GM12878 (cell line): Measurements from ENCODE around the gene CHCHD1. TPM values are rescaled to one million over a fixed set of nuclear protein-coding genes. Genes with fewer than 3 reads are reported as not detected.

Experiments
- ATAC-seq: fragments of 200-7000 bp; cut with Tn5 transposase; 3 replicates; pipeline ENCODE4 v1.9.1; 2020; ENCODE audit warnings: mild to moderate bottlenecking, moderate library complexity
- BruUV-seq: library from RNA; stranded (reverse); fragments of 400-500 nt; replicated peaks from 2 replicates; lab custom pipeline; 2021; lab: Mats Ljungman, UMichigan
- CTCF ChIA-PET: fragments of 300-600 bp; sonication (Branson Sonifier 250); formaldehyde crosslinking; extraction: SDS; loops from one replicate; lab custom pipeline; 2021; ENCODE audit warnings: inconsistent platforms; lab: Yijun Ruan, JAX
- POLR2A ChIA-PET: fragments of 350-600 bp; formaldehyde crosslinking; extraction: SDS; loops from one replicate; lab custom pipeline; 2021; ENCODE audit warnings: inconsistent platforms; lab: Charles Lee
- RAD21 ChIA-PET: fragments of 300-600 bp; sonication (Branson Sonifier 250); formaldehyde crosslinking; loops from one replicate; lab custom pipeline; 2023; ENCODE audit warnings: antibody characterized with exemption; ENCODE audit not compliant: unreplicated experiment; lab: Charles Lee
- SMC1A ChIA-PET: fragments of 300-600 bp; sonication (Branson Sonifier 250); formaldehyde crosslinking; loops from one replicate; lab custom pipeline; 2023; ENCODE audit not compliant: unreplicated experiment, uncharacterized antibody; lab: Charles Lee
- DNase-seq: peaks from one replicate; pipeline ENCODE4 v3.0.0-alpha.2; 2011; ENCODE audit warnings: low read depth, low spot score
- FAIRE-seq: peaks from 3 replicates; lab custom pipeline; 2011; peaks lifted over from hg19 to GRCh38; lab: Jason Lieb, UNC
- H2AFZ ChIP-seq: 2 replicates; pipeline ENCODE4 v1.6.0; 2011; ENCODE audit warnings: low read depth, low read length, control low read depth; ENCODE audit not compliant: control insufficient read depth
- H3K27ac ChIP-seq: 2 replicates; pipeline ENCODE4 v1.5.1; 2011; ENCODE audit warnings: control low read depth; ENCODE audit not compliant: control insufficient read depth, insufficient read depth
- H3K27me3 ChIP-seq, 2 experiments: replicated peaks in 1 of 2; 2 replicates each; pipeline versions ENCODE4 v1.6.0 to v1.6.1; 2011; ENCODE audit warnings: low read length in 1 of 2; ENCODE audit not compliant: control insufficient read depth in 2 of 2, insufficient read depth in 2 of 2
- H3K36me3 ChIP-seq, 2 experiments: 2 replicates each; pipeline ENCODE4 v1.5.1; 2011; ENCODE audit warnings: low read length in 1 of 2; ENCODE audit not compliant: control insufficient read depth in 2 of 2, insufficient read depth in 2 of 2
- H3K4me1 ChIP-seq: 2 replicates; pipeline ENCODE4 v1.6.1; 2011; ENCODE audit warnings: mild to moderate bottlenecking, low read length, moderate library complexity, mixed read lengths; ENCODE audit not compliant: control insufficient read depth, insufficient read depth
- H3K4me2 ChIP-seq: 2 replicates; pipeline ENCODE4 v1.6.0; 2011; ENCODE audit warnings: control low read depth; ENCODE audit not compliant: control insufficient read depth, insufficient read depth
- H3K4me3 ChIP-seq: fragments of 200-600 bp; sonication (generic); 2 replicates; pipeline ENCODE4 v1.5.1; 2016
- H3K79me2 ChIP-seq: 2 replicates; pipeline ENCODE4 v1.6.0; 2011; ENCODE audit warnings: low read length; ENCODE audit not compliant: control insufficient read depth, insufficient read depth
- H3K9ac ChIP-seq: 2 replicates; pipeline ENCODE4 v1.8.0; 2011; ENCODE audit warnings: low read length, control low read depth, mixed read lengths; ENCODE audit not compliant: control insufficient read depth, insufficient read depth
- H3K9me3 ChIP-seq: replicated peaks from 3 replicates; pipeline ENCODE4 v1.5.1; 2011; ENCODE audit warnings: mild to moderate bottlenecking, low read length; ENCODE audit not compliant: control insufficient read depth, insufficient read depth
- H4K20me1 ChIP-seq: 2 replicates; pipeline ENCODE4 v1.6.0; 2011; ENCODE audit not compliant: control insufficient read depth, insufficient read depth
- GABPA ChIP-seq: IDR thresholded peaks from 2 replicates; pipeline ENCODE4 v1.6.1; 2014; ENCODE audit warnings: antibody characterized with exemption, low read depth, mild to moderate bottlenecking, inconsistent platforms
- POLR2A ChIP-seq: IDR thresholded peaks from 2 replicates; pipeline ENCODE4 v1.6.1; 2011; ENCODE audit warnings: low read depth, mild to moderate bottlenecking, low read length
- RFX5 ChIP-seq: IDR thresholded peaks from 2 replicates; pipeline ENCODE4 v1.6.1; 2011; ENCODE audit warnings: low read depth, low read length, improper control_type of control experiment
- ZNF622 ChIP-seq: fragments of 450-650 bp; IDR thresholded peaks from 2 replicates; pipeline ENCODE4 v1.6.1; 2017; ENCODE audit warnings: mild to moderate bottlenecking, inconsistent platforms
- WGBS: methylation state at CpG from one replicate; pipeline ENCODE4 v1.1.6; 2016; ENCODE audit warnings: low lambda C conversion rate; ENCODE audit not compliant: insufficient replicate concordance, insufficient coverage; ENCODE audit errors: missing lambda C conversion rate; 5-methylcytosine and 5-hydroxymethylcytosine counted together
- in situ Hi-C: fragments of 300-500 bp; cut with MboI; formaldehyde crosslinking; loops from 9 replicates; pipeline ENCODE4 v1.14.3; 2018; ENCODE audit warnings: mixed read lengths
- intact Hi-C: fragments of 100-400 bp; cut with micrococcal nuclease; formaldehyde crosslinking; loops from one replicate; pipeline ENCODE4 v1.14.2; 2022; ENCODE audit not compliant: unreplicated experiment
- polyA plus RNA-seq, 11 experiments: library from polyadenylated mRNA; depleted of rRNA in 4 of 11; unstranded in 6 of 11; stranded (reverse) in 5 of 11; fragments of >200 nt; fragmentation: Nextera tagmentation in 4 of 11; fragmentation: Illumina TruSeq in 1 of 11; extraction: Ambion mirVana in 4 of 11; extraction: Trizol in 1 of 11; gene quantifications; 1 replicate in 1 of 11; 2 replicates in 10 of 11; pipeline versions ENCODE4 v1.2.1 to v1.2.3, GENCODE V29; 2011 to 2016; ENCODE audit warnings: inconsistent platforms in 2 of 11, missing spikeins in 2 of 11, low read depth in 1 of 11
- total RNA-seq, 4 experiments: library from RNA; depleted of rRNA in 3 of 4; stranded (reverse); fragments of >200 nt in 3 of 4; fragmentation: Illumina TruSeq in 1 of 4; extraction: Trizol in 1 of 4; gene quantifications; 2 replicates each; pipeline versions ENCODE4 v1.2.1 to v1.2.3, GENCODE V29; 2013 to 2021
- TF ChIP-seq, protein P1 (sequence below): IDR thresholded peaks from 2 replicates; pipeline ENCODE4 v1.6.1; 2011; ENCODE audit warnings: borderline replicate concordance, low read depth, mild to moderate bottlenecking, moderate library complexity, mixed read lengths, low read length; ENCODE audit not compliant: insufficient read depth; ENCODE audit errors: extremely low read length
- TF ChIP-seq, protein P2 (sequence below): fragments of 450-650 bp; formaldehyde crosslinking; IDR thresholded peaks from 2 replicates; pipeline ENCODE4 v1.4.0; 2022; ENCODE audit warnings: mild to moderate bottlenecking, moderate library complexity
- TF ChIP-seq, protein P3 (sequence below): IDR thresholded peaks from 2 replicates; pipeline ENCODE4 v1.6.1; 2011; ENCODE audit warnings: borderline replicate concordance, low read depth, mild to moderate bottlenecking, moderate library complexity, low read length; ENCODE audit not compliant: insufficient read depth, poor library complexity, severe bottlenecking

The CHCHD1 gene
- total and polyA plus RNA-seq, 10 of the 15 experiments (the other 5 are each of a cell fraction or from before 2014, with no cell fraction given), result 35.0 to 132 (median 70.0) TPM

DNA sequence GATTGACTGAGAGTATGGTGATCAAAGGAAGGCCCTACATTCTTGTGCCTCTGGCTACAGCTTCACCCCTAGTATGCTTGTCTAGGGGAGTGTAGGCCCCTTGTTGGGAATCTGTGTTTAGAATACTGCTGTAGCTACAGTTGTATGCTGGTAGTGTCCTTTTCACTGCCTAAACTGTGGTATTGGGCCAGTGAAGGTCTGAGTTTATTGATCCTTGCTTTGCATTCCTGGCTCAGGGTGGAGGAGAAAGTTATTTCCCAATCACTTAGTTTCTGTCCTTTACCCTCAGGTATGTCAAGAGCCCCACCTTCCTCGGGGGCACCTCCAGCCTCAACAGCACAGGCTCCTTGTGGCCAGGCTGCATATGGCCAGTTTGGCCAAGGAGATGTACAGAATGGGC is 31.0 kb upstream of the CHCHD1 start:
- 100% methylated on average over 1 of the region's 1 CpG for WGBS
- H3K79me2 ChIP-seq, result peaks cover 37% of the 10 kb centered on the region
- no peak for DNase-seq
- in situ Hi-C loops (no loop called here), intact Hi-C loops (no loop called here)
- no peak overlapping the region for H3K4me3 ChIP-seq
- H2AFZ ChIP-seq, result no peak overlapping the region
- no peaks in the 10 kb centered on the region for H3K9me3 ChIP-seq
- ChIA-PET CTCF (no interaction called here), RAD21 (interaction anchor here (2.6 kb wide), 1 partner anchor 8 kb away, joined by 9 read pairs; no protein-coding TSS in a partner anchor), POLR2A (interaction anchor here (0.7 kb wide), 1 partner anchor 58 kb away, joined by 7 read pairs; no protein-coding TSS in a partner anchor), SMC1A (no interaction called here)
- H3K36me3 ChIP-seq, result peaks cover 7 to 33% of the 10 kb centered on the region in 2 experiments
- H4K20me1 ChIP-seq, result peaks cover 5% of the 10 kb centered on the region; the same call in 1 of the 2 replicates
- ATAC-seq, result no peak; the same call in 2 of the 3 replicates
- H3K27me3 ChIP-seq, result no peaks in the 10 kb centered on the region
- no peak overlapping the region for H3K27ac ChIP-seq
- TF ChIP-seq, protein P1, sequence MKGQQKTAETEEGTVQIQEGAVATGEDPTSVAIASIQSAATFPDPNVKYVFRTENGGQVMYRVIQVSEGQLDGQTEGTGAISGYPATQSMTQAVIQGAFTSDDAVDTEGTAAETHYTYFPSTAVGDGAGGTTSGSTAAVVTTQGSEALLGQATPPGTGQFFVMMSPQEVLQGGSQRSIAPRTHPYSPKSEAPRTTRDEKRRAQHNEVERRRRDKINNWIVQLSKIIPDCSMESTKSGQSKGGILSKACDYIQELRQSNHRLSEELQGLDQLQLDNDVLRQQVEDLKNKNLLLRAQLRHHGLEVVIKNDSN, result no peak
- TF ChIP-seq RFX5 (no peak), POLR2A (no peak), ZNF622 (no peak), GABPA (no peak)
- TF ChIP-seq, protein P2, sequence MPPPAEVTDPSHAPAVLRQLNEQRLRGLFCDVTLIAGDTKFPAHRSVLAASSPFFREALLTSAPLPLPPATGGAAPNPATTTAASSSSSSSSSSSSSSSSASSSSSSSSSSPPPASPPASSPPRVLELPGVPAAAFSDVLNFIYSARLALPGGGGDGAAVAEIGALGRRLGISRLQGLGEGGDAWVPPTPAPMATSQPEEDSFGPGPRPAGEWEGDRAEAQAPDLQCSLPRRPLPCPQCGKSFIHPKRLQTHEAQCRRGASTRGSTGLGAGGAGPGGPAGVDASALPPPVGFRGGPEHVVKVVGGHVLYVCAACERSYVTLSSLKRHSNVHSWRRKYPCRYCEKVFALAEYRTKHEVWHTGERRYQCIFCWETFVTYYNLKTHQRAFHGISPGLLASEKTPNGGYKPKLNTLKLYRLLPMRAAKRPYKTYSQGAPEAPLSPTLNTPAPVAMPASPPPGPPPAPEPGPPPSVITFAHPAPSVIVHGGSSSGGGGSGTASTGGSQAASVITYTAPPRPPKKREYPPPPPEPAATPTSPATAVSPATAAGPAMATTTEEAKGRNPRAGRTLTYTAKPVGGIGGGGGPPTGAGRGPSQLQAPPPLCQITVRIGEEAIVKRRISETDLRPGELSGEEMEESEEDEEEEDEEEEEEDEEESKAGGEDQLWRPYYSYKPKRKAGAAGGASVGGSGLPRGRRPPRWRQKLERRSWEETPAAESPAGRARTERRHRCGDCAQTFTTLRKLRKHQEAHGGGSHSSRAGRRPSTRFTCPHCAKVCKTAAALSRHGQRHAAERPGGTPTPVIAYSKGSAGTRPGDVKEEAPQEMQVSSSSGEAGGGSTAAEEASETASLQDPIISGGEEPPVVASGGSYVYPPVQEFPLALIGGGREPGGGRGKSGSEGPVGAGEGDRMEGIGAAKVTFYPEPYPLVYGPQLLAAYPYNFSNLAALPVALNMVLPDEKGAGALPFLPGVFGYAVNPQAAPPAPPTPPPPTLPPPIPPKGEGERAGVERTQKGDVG, result no peak
- TF ChIP-seq, protein P3, sequence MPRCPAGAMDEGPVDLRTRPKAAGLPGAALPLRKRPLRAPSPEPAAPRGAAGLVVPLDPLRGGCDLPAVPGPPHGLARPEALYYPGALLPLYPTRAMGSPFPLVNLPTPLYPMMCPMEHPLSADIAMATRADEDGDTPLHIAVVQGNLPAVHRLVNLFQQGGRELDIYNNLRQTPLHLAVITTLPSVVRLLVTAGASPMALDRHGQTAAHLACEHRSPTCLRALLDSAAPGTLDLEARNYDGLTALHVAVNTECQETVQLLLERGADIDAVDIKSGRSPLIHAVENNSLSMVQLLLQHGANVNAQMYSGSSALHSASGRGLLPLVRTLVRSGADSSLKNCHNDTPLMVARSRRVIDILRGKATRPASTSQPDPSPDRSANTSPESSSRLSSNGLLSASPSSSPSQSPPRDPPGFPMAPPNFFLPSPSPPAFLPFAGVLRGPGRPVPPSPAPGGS, result no peak
- peak overlapping the region; percentile 33; the same call in 1 of the 2 replicates for H3K4me2 ChIP-seq
- peaks cover 5% of the 10 kb centered on the region for H3K4me1 ChIP-seq
- H3K9ac ChIP-seq, result no peak overlapping the region; the same call in 1 of the 2 replicates
- BruUV-seq, result no TSS peak
- no peak for FAIRE-seq
